ENCODE data around the gene TPGS2. TPM values are rescaled to one million over a fixed set of nuclear protein-coding genes. Genes with fewer than 3 reads are reported as not detected.
"Not testable (repeated sequence)": the region's sequence is repeated elsewhere in the genome, so short reads cannot be mapped to it uniquely, and the experiment has no call there.

TPGS2 gene, protein sequence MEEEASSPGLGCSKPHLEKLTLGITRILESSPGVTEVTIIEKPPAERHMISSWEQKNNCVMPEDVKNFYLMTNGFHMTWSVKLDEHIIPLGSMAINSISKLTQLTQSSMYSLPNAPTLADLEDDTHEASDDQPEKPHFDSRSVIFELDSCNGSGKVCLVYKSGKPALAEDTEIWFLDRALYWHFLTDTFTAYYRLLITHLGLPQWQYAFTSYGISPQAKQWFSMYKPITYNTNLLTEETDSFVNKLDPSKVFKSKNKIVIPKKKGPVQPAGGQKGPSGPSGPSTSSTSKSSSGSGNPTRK
- total RNA-seq: 10 to 100 TPM; 59.5 to 84.2 (median 75.9) TPM

DNA sequence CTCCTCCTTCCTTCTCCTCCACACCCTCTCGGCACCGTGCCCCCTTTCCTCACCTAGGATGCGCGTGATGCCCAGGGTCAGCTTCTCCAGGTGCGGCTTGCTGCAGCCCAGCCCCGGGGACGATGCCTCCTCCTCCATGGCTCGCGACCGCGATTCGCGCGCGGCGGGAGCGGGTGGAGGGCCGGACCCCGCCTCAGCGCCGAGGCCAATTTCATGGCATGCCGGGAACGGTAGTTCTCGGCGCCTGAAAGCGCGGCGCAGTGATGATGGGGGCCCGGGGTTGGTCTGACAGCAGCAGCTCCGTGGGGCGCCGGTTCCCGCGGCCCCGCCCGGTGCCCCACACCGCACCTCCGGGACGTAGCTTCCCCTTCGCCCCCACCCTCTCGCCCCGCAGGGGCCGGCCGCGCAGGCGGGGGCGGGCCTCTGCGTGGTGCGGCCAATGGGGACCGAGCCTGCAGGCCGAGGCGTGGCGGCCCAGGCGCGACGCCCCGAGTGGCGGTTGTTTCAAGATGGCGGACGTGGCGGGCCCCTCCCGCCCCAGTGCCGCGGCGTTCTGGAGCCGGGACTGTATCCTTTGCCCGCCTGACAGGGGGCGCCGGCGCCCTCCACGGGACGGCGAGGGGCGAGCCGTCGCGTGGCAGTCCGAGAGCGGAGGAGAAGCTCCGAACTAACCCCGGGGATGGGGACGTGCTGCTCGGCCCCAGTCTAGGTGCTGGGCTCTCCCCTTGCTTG lies at the start of gene TPGS2, which contains the start of gene KIAA1328:
Gene TPGS2 (minus strand): TSS at position 373 of the 732 bp plus-strand sequence. CDS start 235 bp downstream, at position 138.
Gene KIAA1328 (plus strand): TSS at position 498 of the 732 bp plus-strand sequence. CDS start 12 bp downstream, at position 510.
- no peak for TF ChIP-seq POLR2A (IDR thresholded peaks at IDR 0.05)
- TF ChIP-seq, protein P1, sequence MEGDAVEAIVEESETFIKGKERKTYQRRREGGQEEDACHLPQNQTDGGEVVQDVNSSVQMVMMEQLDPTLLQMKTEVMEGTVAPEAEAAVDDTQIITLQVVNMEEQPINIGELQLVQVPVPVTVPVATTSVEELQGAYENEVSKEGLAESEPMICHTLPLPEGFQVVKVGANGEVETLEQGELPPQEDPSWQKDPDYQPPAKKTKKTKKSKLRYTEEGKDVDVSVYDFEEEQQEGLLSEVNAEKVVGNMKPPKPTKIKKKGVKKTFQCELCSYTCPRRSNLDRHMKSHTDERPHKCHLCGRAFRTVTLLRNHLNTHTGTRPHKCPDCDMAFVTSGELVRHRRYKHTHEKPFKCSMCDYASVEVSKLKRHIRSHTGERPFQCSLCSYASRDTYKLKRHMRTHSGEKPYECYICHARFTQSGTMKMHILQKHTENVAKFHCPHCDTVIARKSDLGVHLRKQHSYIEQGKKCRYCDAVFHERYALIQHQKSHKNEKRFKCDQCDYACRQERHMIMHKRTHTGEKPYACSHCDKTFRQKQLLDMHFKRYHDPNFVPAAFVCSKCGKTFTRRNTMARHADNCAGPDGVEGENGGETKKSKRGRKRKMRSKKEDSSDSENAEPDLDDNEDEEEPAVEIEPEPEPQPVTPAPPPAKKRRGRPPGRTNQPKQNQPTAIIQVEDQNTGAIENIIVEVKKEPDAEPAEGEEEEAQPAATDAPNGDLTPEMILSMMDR (IDR thresholded peaks at IDR 0.05): no peak
- 1% methylated on average over 16 to 57 of the region's 83 CpGs for WGBS, 2 donors
- peak; percentile 76 to 96 for DNase-seq (ENCODE audit: low spot score in 2 of 2)
- intact Hi-C loops (cut with DNase I; ENCODE audit: low total_unique reads): no loop called here
- peak within 1 kb of the TSS; percentile 76 for H3K4me3 ChIP-seq (ENCODE audit: low read depth, poor library complexity, severe bottlenecking)

DNA sequence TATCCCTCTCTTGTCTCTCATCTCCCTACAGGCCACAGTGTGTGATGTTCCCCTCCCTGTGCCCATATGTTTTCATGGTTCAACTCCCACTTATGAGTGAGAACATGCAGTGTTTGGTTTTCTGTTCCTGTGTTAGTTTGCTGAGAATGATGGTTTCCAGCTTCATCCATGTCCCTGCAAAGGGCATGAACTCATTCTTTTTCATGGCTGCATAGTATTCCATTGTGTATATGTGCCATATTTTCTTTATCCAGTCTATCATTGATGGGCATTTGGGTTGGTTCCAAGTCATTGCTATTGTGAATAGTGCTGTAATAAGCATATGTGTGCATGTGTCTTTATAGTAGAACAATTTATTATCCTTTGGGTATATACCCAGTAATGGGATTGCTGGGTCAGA lies 45.0 kb upstream of the TPGS2 start:
- DNase-seq (ENCODE audit: low spot score in 2 of 2); intact Hi-C loops (cut with DNase I; ENCODE audit: low total_unique reads); H3K4me3 ChIP-seq (ENCODE audit: low read depth, poor library complexity, severe bottlenecking): not testable (repeated sequence)

DNA sequence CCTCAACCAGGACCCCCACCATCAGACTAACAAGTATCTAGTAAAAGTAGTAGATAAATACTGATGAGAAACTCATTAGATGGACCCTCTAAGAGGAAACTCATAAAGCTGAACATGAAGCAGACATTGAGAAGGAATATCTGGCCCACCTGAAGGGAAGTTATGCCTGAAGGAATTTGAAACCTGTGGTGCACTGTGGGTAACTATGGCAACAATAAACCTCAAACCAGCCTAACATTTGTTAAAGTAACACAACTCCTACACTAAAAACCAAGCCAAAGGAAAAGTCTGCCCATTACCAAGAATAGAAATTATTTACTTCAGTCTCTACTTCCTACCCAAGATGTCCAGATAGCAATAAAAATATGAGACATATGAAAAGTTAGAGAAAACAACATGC lies 43.5 kb upstream of the TPGS2 start:
- TF ChIP-seq POLR2A (IDR thresholded peaks at IDR 0.05): no peak
- TF ChIP-seq, protein P1 (IDR thresholded peaks at IDR 0.05): no peak
- intact Hi-C loops (cut with DNase I; ENCODE audit: low total_unique reads): no loop called here
- H3K4me3 ChIP-seq (ENCODE audit: low read depth, poor library complexity, severe bottlenecking): no peak overlapping the region
- no peak for DNase-seq (ENCODE audit: low spot score in 2 of 2)

DNA sequence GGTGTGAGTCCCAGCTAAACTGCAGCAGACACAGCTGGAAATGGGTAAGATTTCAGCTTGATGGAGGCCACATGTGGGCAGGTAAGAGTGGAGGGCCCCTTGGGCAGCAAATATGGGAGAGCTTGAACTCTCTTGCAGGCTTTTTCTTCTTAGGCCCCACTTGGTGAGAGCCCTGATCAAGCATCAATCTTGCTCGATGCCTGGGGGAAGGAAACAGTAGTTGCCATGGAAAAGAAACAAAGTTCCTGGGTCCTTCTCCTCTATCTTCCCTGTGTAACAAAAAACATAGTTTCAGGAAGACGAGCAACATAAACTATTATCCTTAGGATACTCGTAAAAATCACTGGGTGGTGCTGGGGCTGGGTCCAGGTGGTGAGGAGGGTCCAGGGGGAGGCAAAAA lies 43.0 kb upstream of the TPGS2 start:
- intact Hi-C loops (cut with DNase I; ENCODE audit: low total_unique reads): no loop called here
- no peak for TF ChIP-seq POLR2A (IDR thresholded peaks at IDR 0.05)
- TF ChIP-seq, protein P1 (IDR thresholded peaks at IDR 0.05): no peak
- no peak for DNase-seq (ENCODE audit: low spot score in 2 of 2)
- whole genome bisulfite sequencing, 2 donors: 65 to 73% methylated on average over 3 of the region's 3 CpGs
- H3K4me3 ChIP-seq (ENCODE audit: low read depth, poor library complexity, severe bottlenecking): no peak overlapping the region

DNA sequence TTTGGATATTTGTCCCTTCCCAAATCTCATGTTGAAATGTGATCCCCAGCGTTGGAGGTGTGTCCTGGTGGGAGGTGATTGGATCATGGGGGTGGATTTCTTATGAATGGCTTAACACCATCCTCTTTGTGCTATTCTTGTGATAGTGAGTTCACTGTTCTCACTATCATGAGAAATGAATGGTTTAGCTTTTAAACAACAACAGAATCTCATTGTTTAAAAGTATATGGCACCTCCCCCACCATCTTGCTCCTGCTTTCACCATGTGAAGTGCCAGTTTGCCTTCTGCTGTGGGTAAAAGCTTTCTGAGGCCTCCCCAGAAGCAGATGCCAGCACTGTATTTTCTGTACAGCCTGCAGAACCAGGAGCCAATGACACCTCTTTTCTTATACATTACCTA lies 38.3 kb upstream of the TPGS2 start:
- no peak overlapping the region for H3K4me3 ChIP-seq (ENCODE audit: low read depth, poor library complexity, severe bottlenecking)
- no peak for DNase-seq (ENCODE audit: low spot score in 2 of 2)
- 94 to 97% methylated on average over 1 of the region's 1 CpG for whole genome bisulfite sequencing, 2 donors
- intact Hi-C loops (cut with DNase I; ENCODE audit: low total_unique reads): no loop called here
- TF ChIP-seq, protein P1 (IDR thresholded peaks at IDR 0.05): no peak
- TF ChIP-seq POLR2A (IDR thresholded peaks at IDR 0.05): no peak

DNA sequence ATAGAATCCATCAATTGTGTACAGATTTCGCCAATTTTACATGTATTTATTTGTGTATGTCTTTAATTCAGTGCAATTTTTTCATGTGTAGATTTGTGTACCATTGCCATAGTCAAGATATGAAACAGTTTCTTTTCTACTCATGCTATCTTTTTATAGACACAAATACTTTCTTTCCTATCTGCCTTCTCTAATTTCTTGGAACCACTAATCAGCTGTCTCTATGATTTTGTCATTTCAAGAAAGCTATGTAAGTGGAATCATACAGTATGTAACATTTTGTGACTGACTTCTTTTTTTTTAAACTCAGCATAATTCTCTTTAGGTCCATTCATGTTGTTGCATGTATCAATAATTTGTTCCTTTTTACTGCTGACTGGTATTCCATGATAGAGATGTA lies 33.4 kb upstream of the TPGS2 start:
- TF ChIP-seq, protein P1 (IDR thresholded peaks at IDR 0.05): no peak
- TF ChIP-seq POLR2A (IDR thresholded peaks at IDR 0.05): no peak
- no peak for DNase-seq (ENCODE audit: low spot score in 2 of 2)
- intact Hi-C loops (cut with DNase I; ENCODE audit: low total_unique reads): no loop called here
- no peak overlapping the region for H3K4me3 ChIP-seq (ENCODE audit: low read depth, poor library complexity, severe bottlenecking)
- WGBS, 2 donors: 96 to 100% methylated on average over 1 of the region's 1 CpG
